AG09309 (cell line): ENCODE measurements around the gene LAMA2.

ENCODE experiments used
- DNase-seq: peaks from one replicate; pipeline ENCODE4 v3.0.0-alpha.2; 2010; ENCODE audit warnings: low read depth
- H3K4me3 ChIP-seq: 2 replicates; pipeline ENCODE4 v1.5.1; 2011; ENCODE audit warnings: mild to moderate bottlenecking, low read depth, low read length, moderate library complexity; ENCODE audit not compliant: control insufficient read depth
- CTCF ChIP-seq: IDR thresholded peaks from 2 replicates; pipeline ENCODE4 v1.5.1; 2011; ENCODE audit warnings: mild to moderate bottlenecking, low read depth, low read length, inconsistent platforms; ENCODE audit not compliant: insufficient read depth, control insufficient read depth; ENCODE audit errors: missing control alignments

LAMA2 gene

GRCh38 chr6:129500958-129501739, 618.2 kb downstream of the LAMA2 start:
- peak; percentile 86 for DNase-seq
- H3K4me3 ChIP-seq, result no peak overlapping the region
- no peak for TF ChIP-seq CTCF

GRCh38 chr6:129501740-129502660, 619.1 kb downstream of the LAMA2 start:
- no peak overlapping the region for H3K4me3 ChIP-seq
- DNase-seq, result no peak
- TF ChIP-seq CTCF, result no peak

- DNase-seq, result no peak
- H3K4me3 ChIP-seq, result no peak overlapping the region
- TF ChIP-seq CTCF, result no peak
Observed at GRCh38 chr6:129504456-129504855, 621.5 kb downstream of the LAMA2 start.

GRCh38 chr6:129507059-129507807, 624.3 kb downstream of the LAMA2 start:
- no peak for DNase-seq
- no peak for TF ChIP-seq CTCF
- no peak overlapping the region for H3K4me3 ChIP-seq

GRCh38 chr6:129507846-129508245, 624.9 kb downstream of the LAMA2 start:
- no peak overlapping the region for H3K4me3 ChIP-seq
- DNase-seq, result no peak
- no peak for TF ChIP-seq CTCF

- TF ChIP-seq CTCF, result no peak
- H3K4me3 ChIP-seq, result no peak overlapping the region
- no peak for DNase-seq
Observed at GRCh38 chr6:129508477-129509145, 625.7 kb downstream of the LAMA2 start.
